NCI-H1436 treated with DMSO at 0.1 percent for 48 hours (cell line): ENCODE data around the gene CAPN9.
"Not testable (repeated sequence)": the region's sequence is repeated elsewhere in the genome, so short reads cannot be mapped to it uniquely, and the experiment has no call there.

ENCODE experiments used
- DNase-seq: peaks from one replicate; lab custom pipeline; 2025; lab: John Stamatoyannopoulos, UW

CAPN9 gene

GRCh38 chr1:230749150-230749549 is 2.0 kb downstream of the CAPN9 start:
- DNase-seq: no peak

- no peak for DNase-seq
These were observed 2.4 kb downstream of the CAPN9 start for GRCh38 chr1:230749635-230750034.

- no peak for DNase-seq
These were observed 3.4 kb downstream of the CAPN9 start for GRCh38 chr1:230750576-230750975.

GRCh38 chr1:230750986-230751625 is 3.9 kb downstream of the CAPN9 start:
- no peak for DNase-seq

- DNase-seq: peak; percentile 67
These were observed 5.2 kb downstream of the CAPN9 start for GRCh38 chr1:230752407-230752806.

- no peak for DNase-seq
These were observed 6.0 kb downstream of the CAPN9 start for GRCh38 chr1:230753191-230753585.

- peak; percentile 81 for DNase-seq
These were observed 6.5 kb downstream of the CAPN9 start for GRCh38 chr1:230753586-230754251.

GRCh38 chr1:230754796-230755195 is 7.6 kb downstream of the CAPN9 start:
- no peak for DNase-seq

GRCh38 chr1:230757856-230758708 is 10.9 kb downstream of the CAPN9 start:
- no peak for DNase-seq

GRCh38 chr1:230758709-230759368 is 11.7 kb downstream of the CAPN9 start:
- no peak for DNase-seq

GRCh38 chr1:230759369-230760065 is 12.3 kb downstream of the CAPN9 start:
- DNase-seq: no peak

- peak; percentile 65 for DNase-seq
These were observed 13.2 kb downstream of the CAPN9 start for GRCh38 chr1:230760360-230760827.

GRCh38 chr1:230761443-230762167 is 14.4 kb downstream of the CAPN9 start:
- DNase-seq: no peak

- no peak for DNase-seq
These were observed 16.9 kb downstream of the CAPN9 start for GRCh38 chr1:230763927-230764591.

- no peak for DNase-seq
These were observed 19.1 kb downstream of the CAPN9 start for GRCh38 chr1:230766318-230766717.

- DNase-seq: not testable (repeated sequence)
These were observed 20.8 kb downstream of the CAPN9 start for GRCh38 chr1:230767859-230768612.

GRCh38 chr1:230768903-230769570 is 21.8 kb downstream of the CAPN9 start:
- DNase-seq: no peak

GRCh38 chr1:230770317-230770716 is 23.1 kb downstream of the CAPN9 start:
- no peak for DNase-seq

GRCh38 chr1:230771773-230772354 is 24.7 kb downstream of the CAPN9 start:
- DNase-seq: no peak
